ENCODE measurements around the gene SIL1. TPM values are rescaled to one million over a fixed set of nuclear protein-coding genes. Genes with fewer than 3 reads are reported as not detected.
"Not testable (repeated sequence)": the region's sequence is repeated elsewhere in the genome, so short reads cannot be mapped to it uniquely, and the experiment has no call there.

SIL1 gene
- total and polyA plus RNA-seq, 2 of the 8 experiments (the other 6 are each of a cell fraction or from before 2014, with no cell fraction given): 8.3 to 12.8 TPM

GRCh38 chr5:139218038-139218437 lies 19.9 kb upstream of the SIL1 start:
- H3K4ac ChIP-seq (replicated peaks; ENCODE audit: insufficient read length, low read depth, low read length); H3K4me3 ChIP-seq (ENCODE audit: extremely low read depth in 1 of 4, insufficient read depth in 2 of 4, low read depth in 3 of 4, low read length in 4 of 4); H3K27ac ChIP-seq (ENCODE audit: low read depth, low read length); H2BK15ac ChIP-seq (ENCODE audit: low read length); H3K23me2 ChIP-seq (ENCODE audit: low read depth, low read length); H4K8ac ChIP-seq (ENCODE audit: extremely low read depth, insufficient read depth, low read length); H3K23ac ChIP-seq (ENCODE audit: insufficient read length); H3K36me3 ChIP-seq (ENCODE audit: control insufficient read depth in 2 of 4, insufficient read depth in 4 of 4, low read length in 3 of 4); H3K27me3 ChIP-seq (replicated peaks in 1 of 4; ENCODE audit: control insufficient read depth in 3 of 4, extremely low read depth in 1 of 4, insufficient read depth in 3 of 4, low read length in 3 of 4); H4K91ac ChIP-seq (replicated peaks; ENCODE audit: insufficient read length, low read length); H3K14ac ChIP-seq (ENCODE audit: insufficient read length); H4K5ac ChIP-seq (ENCODE audit: insufficient read length, low read depth, low read length); H2BK20ac ChIP-seq (ENCODE audit: low read length); H3K9ac ChIP-seq (replicated peaks in 1 of 4; ENCODE audit: extremely low read depth in 1 of 4, low read depth in 3 of 4, low read length in 3 of 4); H2BK5ac ChIP-seq (ENCODE audit: low read depth, low read length); H3K4me2 ChIP-seq (ENCODE audit: insufficient read depth in 1 of 2, low read depth in 2 of 2, low read length in 2 of 2); H2BK120ac ChIP-seq (replicated peaks; ENCODE audit: low read depth, low read length); H3K4me1 ChIP-seq (replicated peaks in 1 of 4; ENCODE audit: control insufficient read depth in 3 of 4, insufficient read depth in 4 of 4, low read length in 3 of 4); H2BK12ac ChIP-seq (ENCODE audit: low read depth, low read length); H3K56ac ChIP-seq (replicated peaks; ENCODE audit: insufficient read length, low read depth, low read length); H2AK5ac ChIP-seq (ENCODE audit: low read depth, low read length); H2AFZ ChIP-seq (ENCODE audit: low read length); FAIRE-seq; POLR2A ChIA-PET (ENCODE audit: partially characterized antibody); H3K79me1 ChIP-seq (ENCODE audit: low read depth, low read length); H4K20me1 ChIP-seq (replicated peaks in 1 of 2; ENCODE audit: control insufficient read depth in 1 of 2, insufficient read depth in 2 of 2, low read length in 2 of 2); H3K9me3 ChIP-seq (ENCODE audit: insufficient read depth in 2 of 2, low read depth in 1 of 2, low read length in 1 of 2); H3K79me2 ChIP-seq (ENCODE audit: control insufficient read depth in 1 of 2, insufficient read depth in 2 of 2, low read length in 2 of 2); H3K18ac ChIP-seq (ENCODE audit: extremely low read depth, low read length); CTCF ChIA-PET (ENCODE audit: partially characterized antibody); DNase-seq (ENCODE audit: low read depth in 1 of 2, low spot score in 2 of 2): not testable (repeated sequence)
- WGBS, 2 experiments (ENCODE audit: extremely low coverage in 1 of 2, insufficient coverage in 1 of 2, insufficient read length in 1 of 2, insufficient replicate concordance in 2 of 2, low coverage in 1 of 2, low lambda C conversion rate in 2 of 2, missing lambda C conversion rate in 1 of 2): 82% methylated on average over 7 of the region's 7 CpGs; no CpG with 5 or more reads in 1 of the 2 experiments
